Natural killer cell (primary cell): ENCODE measurements around the gene NHSL1. TPM values are rescaled to one million over a fixed set of nuclear protein-coding genes. Genes with fewer than 3 reads are reported as not detected.

Source experiments
- ATAC-seq, 3 donors: fragments of 150-1000 bp in 2 of 3; fragments of 200-7000 bp in 1 of 3; cut with Tn5 transposase; 1 replicate in 1 of 3; 2 replicates in 2 of 3; pipeline ENCODE4 v1.10.0; 2021; ENCODE audit warnings: mild to moderate bottlenecking in 2 of 3, moderate library complexity in 2 of 3
- DNase-seq, 2 donors: peaks; one replicate each; pipeline versions ENCODE4 v3.0.0 to v3.0.0-alpha.2; 2013 to 2021; ENCODE audit warnings: mixed read lengths in 1 of 2
- H3K27ac ChIP-seq: one replicate; pipeline ENCODE4 v1.5.1; 2013; ENCODE audit warnings: mild to moderate bottlenecking, low read length
- H3K27me3 ChIP-seq: one replicate; pipeline ENCODE4 v1.6.1; 2013; ENCODE audit warnings: low read length; ENCODE audit not compliant: control insufficient read depth, insufficient read depth
- H3K36me3 ChIP-seq: one replicate; pipeline ENCODE4 v1.6.1; 2013; ENCODE audit warnings: low read length; ENCODE audit not compliant: control insufficient read depth, insufficient read depth
- H3K4me1 ChIP-seq: one replicate; pipeline ENCODE4 v1.6.1; 2013; ENCODE audit warnings: low read length; ENCODE audit not compliant: control insufficient read depth, insufficient read depth
- H3K4me3 ChIP-seq: one replicate; pipeline ENCODE4 v1.5.1; 2013; ENCODE audit warnings: low read length
- H3K9me3 ChIP-seq: one replicate; pipeline ENCODE4 v1.6.1; 2013; ENCODE audit warnings: low read length; ENCODE audit not compliant: control insufficient read depth, insufficient read depth
- H3K27ac Mint-ChIP-seq, 2 donors: one replicate each; pipeline ENCODE4 v1.8.0; 2022; ENCODE audit warnings: mild to moderate bottlenecking in 2 of 2, mixed read lengths in 2 of 2, moderate library complexity in 1 of 2
- H3K27me3 Mint-ChIP-seq, 2 donors: one replicate each; pipeline ENCODE4 v1.8.0; 2022; ENCODE audit warnings: low read depth in 2 of 2, mixed read lengths in 2 of 2
- H3K36me3 Mint-ChIP-seq: one replicate; pipeline ENCODE4 v1.8.0; 2022; ENCODE audit warnings: mixed read lengths
- H3K4me1 Mint-ChIP-seq, 2 donors: one replicate each; pipeline ENCODE4 v1.8.0; 2022; ENCODE audit warnings: mixed read lengths in 2 of 2
- H3K4me3 Mint-ChIP-seq: one replicate; pipeline ENCODE4 v1.8.0; 2022; ENCODE audit warnings: mild to moderate bottlenecking, moderate library complexity, mixed read lengths
- H3K9me3 Mint-ChIP-seq, 2 donors: one replicate each; pipeline ENCODE4 v1.8.0; 2022; ENCODE audit warnings: mixed read lengths in 2 of 2
- CTCF ChIP-seq: fragments of 200-600 bp; IDR thresholded peaks from one replicate; pipeline ENCODE4 v1.8.0; 2022; ENCODE audit warnings: antibody characterized with exemption
- WGBS: methylation state at CpG from one replicate; pipeline ENCODE4 v1.1.7; 2013; ENCODE audit warnings: missing lambda C conversion rate; ENCODE audit not compliant: insufficient coverage; 5-methylcytosine and 5-hydroxymethylcytosine counted together
- intact Hi-C: fragments of 100-400 bp; cut with micrococcal nuclease; formaldehyde crosslinking; loops from one replicate; pipeline ENCODE4 v1.14.2; 2022
- total RNA-seq, 4 donors: library from RNA; stranded (reverse); fragments of 120-200 nt in 1 of 4; gene quantifications; one replicate each; pipeline versions ENCODE4 v1.2.3 to v1.2.4, GENCODE V29; 2013 to 2022

The NHSL1 gene
- total RNA-seq, 3 donors from 2014 or later (not counting 1 experiment from before 2014, with no cell fraction given), result 0.38 to 0.75 (median 0.68) TPM

GRCh38 chr6:138415125-138415524 lies 84.2 kb downstream of the NHSL1 start:
- ATAC-seq (no peak), DNase-seq (no peak)
- WGBS, result 97% methylated on average over 5 of the region's 5 CpGs
- Mint-ChIP-seq H3K4me3 (no peak overlapping the region), H3K9me3 (no peaks in the 10 kb centered on the region), H3K36me3 (no peaks in the 10 kb centered on the region), H3K27me3 (no peaks in the 10 kb centered on the region), H3K27ac (no peak overlapping the region), H3K4me1 (no peaks in the 10 kb centered on the region)
- Histone ChIP-seq H3K4me3 (no peak overlapping the region), H3K4me1 (no peaks in the 10 kb centered on the region), H3K36me3 (peaks cover 40% of the 10 kb centered on the region), H3K27me3 (no peaks in the 10 kb centered on the region), H3K27ac (no peak overlapping the region), H3K9me3 (no peaks in the 10 kb centered on the region)
- intact Hi-C loops, result no loop called here
- TF ChIP-seq CTCF, result no peak

- Histone ChIP-seq H3K4me1 (no peaks in the 10 kb centered on the region), H3K27me3 (no peaks in the 10 kb centered on the region), H3K4me3 (no peak overlapping the region), H3K27ac (no peak overlapping the region), H3K36me3 (peaks cover 67% of the 10 kb centered on the region), H3K9me3 (no peaks in the 10 kb centered on the region)
- peaks cover 0 to 5% of the 10 kb centered on the region in 2 donors for H3K4me1 Mint-ChIP-seq
- ATAC-seq (no peak), DNase-seq (no peak)
- intact Hi-C loops, result no loop called here
- H3K27me3 Mint-ChIP-seq, result no peaks in the 10 kb centered on the region
- H3K9me3 Mint-ChIP-seq, result no peaks in the 10 kb centered on the region
- WGBS, result 84% methylated on average over 6 of the region's 6 CpGs
- no peak for TF ChIP-seq CTCF
- no peak overlapping the region for H3K4me3 Mint-ChIP-seq
- no peak overlapping the region for H3K27ac Mint-ChIP-seq
- no peaks in the 10 kb centered on the region for H3K36me3 Mint-ChIP-seq
These were observed 88.1 kb downstream of the NHSL1 start for GRCh38 chr6:138410972-138411880.

GRCh38 chr6:138410048-138410735 lies 89.1 kb downstream of the NHSL1 start:
- no peaks in the 10 kb centered on the region for H3K36me3 Mint-ChIP-seq
- no peak for TF ChIP-seq CTCF
- Histone ChIP-seq H3K9me3 (no peaks in the 10 kb centered on the region), H3K36me3 (peaks cover 69% of the 10 kb centered on the region), H3K27me3 (no peaks in the 10 kb centered on the region), H3K27ac (no peak overlapping the region), H3K4me3 (no peak overlapping the region), H3K4me1 (no peaks in the 10 kb centered on the region)
- H3K9me3 Mint-ChIP-seq, result no peaks in the 10 kb centered on the region
- no peak overlapping the region for H3K4me3 Mint-ChIP-seq
- intact Hi-C loops, result no loop called here
- WGBS, result 93% methylated on average over 6 of the region's 8 CpGs
- no peak overlapping the region for H3K27ac Mint-ChIP-seq
- DNase-seq (no peak), ATAC-seq (no peak)
- H3K4me1 Mint-ChIP-seq, result peaks cover 0 to 8% of the 10 kb centered on the region in 2 donors
- no peaks in the 10 kb centered on the region for H3K27me3 Mint-ChIP-seq
